SK-N-MC (cell line): ENCODE results near the gene ADAMTS17.

Experiments used
- EZH2 ChIP-seq: fragments of 200-600 bp; sonication (generic); IDR thresholded peaks from one replicate; pipeline ENCODE4 v1.6.1; 2017; ENCODE audit warnings: antibody characterized with exemption
- POLR2AphosphoS5 ChIP-seq: IDR thresholded peaks from 2 replicates; pipeline ENCODE4 v1.6.1; 2012; ENCODE audit warnings: mild to moderate bottlenecking, low read depth, low read length, borderline replicate concordance

GRCh38 chr15:100001405-100001804, 340.4 kb downstream of the ADAMTS17 start:
- TF ChIP-seq EZH2 (no peak), POLR2AphosphoS5 (no peak)
